HG03066 (cell line): ENCODE data around the gene PLCH1.
A peak's percentile ranks its signal among the peaks of the same experiment; 100 is the strongest.
"Not testable (repeated sequence)": the region's sequence is repeated elsewhere in the genome, so short reads cannot be mapped to it uniquely, and the experiment has no call there.

Experiments
- ATAC-seq: cut with Tn5 transposase; IDR thresholded peaks from one replicate; pipeline ENCODE4 v1.9.1; 2021; ENCODE audit warnings: low read depth; ENCODE audit not compliant: unreplicated experiment

PLCH1 gene

GRCh38 chr3:155398046-155398445 is 346.8 kb downstream of the PLCH1 start:
- ATAC-seq = no peak

GRCh38 chr3:155394896-155395295 is 350.0 kb downstream of the PLCH1 start:
- ATAC-seq = not testable (repeated sequence)

- no peak for ATAC-seq
Observed at GRCh38 chr3:155394240-155394639, 350.6 kb downstream of the PLCH1 start.

GRCh38 chr3:155393316-155393715 is 351.6 kb downstream of the PLCH1 start:
- no peak for ATAC-seq

GRCh38 chr3:155392138-155392537 is 352.7 kb downstream of the PLCH1 start:
- ATAC-seq = no peak

- no peak for ATAC-seq
Observed at GRCh38 chr3:155391551-155391958, 353.3 kb downstream of the PLCH1 start.

GRCh38 chr3:155391104-155391503 is 353.8 kb downstream of the PLCH1 start:
- no peak for ATAC-seq

GRCh38 chr3:155390351-155390750 is 354.5 kb downstream of the PLCH1 start:
- ATAC-seq = no peak

- ATAC-seq = no peak
Observed at GRCh38 chr3:155388417-155388816, 356.5 kb downstream of the PLCH1 start.

- no peak for ATAC-seq
Observed at GRCh38 chr3:155387571-155387970, 357.3 kb downstream of the PLCH1 start.

- ATAC-seq = no peak
Observed at GRCh38 chr3:155386919-155387318, 358.0 kb downstream of the PLCH1 start.

- no peak for ATAC-seq
Observed at GRCh38 chr3:155385896-155386625, 358.8 kb downstream of the PLCH1 start.

- peak; percentile 52 for ATAC-seq
Observed at GRCh38 chr3:155382396-155383042, 362.4 kb downstream of the PLCH1 start.

- no peak for ATAC-seq
Observed at GRCh38 chr3:155377847-155378246, 367.0 kb downstream of the PLCH1 start.

GRCh38 chr3:155377071-155377470 is 367.8 kb downstream of the PLCH1 start:
- no peak for ATAC-seq

- no peak for ATAC-seq
Observed at GRCh38 chr3:155372281-155372680, 372.6 kb downstream of the PLCH1 start.

- ATAC-seq = no peak
Observed at GRCh38 chr3:155370764-155371503, 373.9 kb downstream of the PLCH1 start.

- no peak for ATAC-seq
Observed at GRCh38 chr3:155370198-155370597, 374.7 kb downstream of the PLCH1 start.

- no peak for ATAC-seq
Observed at GRCh38 chr3:155369735-155370134, 375.1 kb downstream of the PLCH1 start.

- no peak for ATAC-seq
Observed at GRCh38 chr3:155369244-155369643, 375.6 kb downstream of the PLCH1 start.

- no peak for ATAC-seq
Observed at GRCh38 chr3:155368786-155369185, 376.1 kb downstream of the PLCH1 start.
